Sigmoid colon (tissue), 7 donors: Measurements from ENCODE around the gene BLTP1. TPM values are rescaled to one million over a fixed set of nuclear protein-coding genes. Genes with fewer than 3 reads are reported as not detected.

Experiments
- DNase-seq: peaks from one replicate; pipeline ENCODE4 v3.0.0-alpha.2; 2019
- H3K27ac ChIP-seq, 4 donors: fragments of 200-600 bp; sonication (generic); one replicate each; pipeline ENCODE4 v1.5.1; 2016 to 2019; ENCODE audit warnings: mild to moderate bottlenecking in 1 of 4
- H3K27me3 ChIP-seq, 3 donors: fragments of 200-600 bp; sonication (generic); one replicate each; pipeline ENCODE4 v1.5.1; 2019; ENCODE audit warnings: mild to moderate bottlenecking in 1 of 3
- H3K36me3 ChIP-seq, 4 donors: fragments of 200-600 bp; sonication (generic); one replicate each; pipeline ENCODE4 v1.5.1; 2016 to 2019
- H3K4me1 ChIP-seq, 4 donors: fragments of 200-600 bp; sonication (generic); one replicate each; pipeline ENCODE4 v1.5.1; 2017 to 2019
- H3K4me3 ChIP-seq, 4 donors: fragments of 200-600 bp; sonication (generic); one replicate each; pipeline ENCODE4 v1.5.1; 2017 to 2019; ENCODE audit warnings: mild to moderate bottlenecking in 2 of 4, moderate library complexity in 1 of 4
- H3K9me3 ChIP-seq, 4 donors: fragments of 200-600 bp in 3 of 4; sonication (generic) in 3 of 4; one replicate each; pipeline versions ENCODE4 v1.5.1 to v1.6.1; 2013 to 2019
- EP300 ChIP-seq, 4 donors: sonication (generic); formaldehyde crosslinking; IDR thresholded peaks; one replicate each; pipeline ENCODE4 v1.6.1; 2017; ENCODE audit warnings: antibody characterized with exemption in 4 of 4
- POLR2A ChIP-seq, 2 donors: fragments of 450-650 bp; IDR thresholded peaks; one replicate each; pipeline ENCODE4 v1.6.1; 2016; ENCODE audit warnings: antibody characterized with exemption in 2 of 2, mild to moderate bottlenecking in 2 of 2, moderate library complexity in 2 of 2
- POLR2AphosphoS5 ChIP-seq, 4 donors: sonication (generic); formaldehyde crosslinking; IDR thresholded peaks; one replicate each; pipeline ENCODE4 v1.6.1; 2017; ENCODE audit warnings: antibody characterized with exemption in 4 of 4
- WGBS, 2 donors: extraction: QIAGEN DNeasy Blood & Tissue Kit; methylation state at CpG; one replicate each; pipeline ENCODE4 v1.1.7; 2013; 5-methylcytosine and 5-hydroxymethylcytosine counted together
- intact Hi-C: fragments of 100-400 bp; cut with DNase I; formaldehyde crosslinking; loops from one replicate; pipeline ENCODE4 v1.15.1; 2023
- polyA plus RNA-seq, 3 donors: library from polyadenylated mRNA; stranded (reverse); fragments of 200-250 nt; gene quantifications; one replicate each; pipeline ENCODE4 v1.2.3, GENCODE V29; 2013
- total RNA-seq, 4 donors: library from RNA; depleted of rRNA; stranded (reverse); fragments of >200 nt; gene quantifications; one replicate each; pipeline ENCODE4 v1.1.0, GENCODE V29; 2016
- TF ChIP-seq, protein P1 (sequence below), 4 experiments: fragments of 450-650 bp in 3 of 4; fragments of 200-600 bp in 1 of 4; IDR thresholded peaks; one replicate each; pipeline ENCODE4 v1.5.1; 2016 to 2019; ENCODE audit warnings: antibody characterized with exemption in 4 of 4, mild to moderate bottlenecking in 3 of 4, moderate library complexity in 2 of 4
- donor health status: healthy with polysubstance abuse.
- donor health status: Bipolar disorder and iron deficiency.
- donor health status: healthy.

Gene BLTP1
- total and polyA plus RNA-seq, 7 donors: 4.4 to 120 (median 75.8) TPM

GRCh38 chr4:122118243-122118642 lies 33.9 kb upstream of the BLTP1 start:
- DNase-seq: no peak
- Histone ChIP-seq H3K4me1 (no peaks in the 10 kb centered on the region), H3K9me3 (no peaks in the 10 kb centered on the region), H3K4me3 (no peak overlapping the region), H3K27me3 (no peaks in the 10 kb centered on the region), H3K27ac (no peak overlapping the region), H3K36me3 (no peaks in the 10 kb centered on the region)
- TF ChIP-seq POLR2AphosphoS5 (IDR thresholded peaks at IDR 0.05): no peak
- no peak for TF ChIP-seq POLR2A (IDR thresholded peaks at IDR 0.05)
- TF ChIP-seq, protein P1, sequence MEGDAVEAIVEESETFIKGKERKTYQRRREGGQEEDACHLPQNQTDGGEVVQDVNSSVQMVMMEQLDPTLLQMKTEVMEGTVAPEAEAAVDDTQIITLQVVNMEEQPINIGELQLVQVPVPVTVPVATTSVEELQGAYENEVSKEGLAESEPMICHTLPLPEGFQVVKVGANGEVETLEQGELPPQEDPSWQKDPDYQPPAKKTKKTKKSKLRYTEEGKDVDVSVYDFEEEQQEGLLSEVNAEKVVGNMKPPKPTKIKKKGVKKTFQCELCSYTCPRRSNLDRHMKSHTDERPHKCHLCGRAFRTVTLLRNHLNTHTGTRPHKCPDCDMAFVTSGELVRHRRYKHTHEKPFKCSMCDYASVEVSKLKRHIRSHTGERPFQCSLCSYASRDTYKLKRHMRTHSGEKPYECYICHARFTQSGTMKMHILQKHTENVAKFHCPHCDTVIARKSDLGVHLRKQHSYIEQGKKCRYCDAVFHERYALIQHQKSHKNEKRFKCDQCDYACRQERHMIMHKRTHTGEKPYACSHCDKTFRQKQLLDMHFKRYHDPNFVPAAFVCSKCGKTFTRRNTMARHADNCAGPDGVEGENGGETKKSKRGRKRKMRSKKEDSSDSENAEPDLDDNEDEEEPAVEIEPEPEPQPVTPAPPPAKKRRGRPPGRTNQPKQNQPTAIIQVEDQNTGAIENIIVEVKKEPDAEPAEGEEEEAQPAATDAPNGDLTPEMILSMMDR (IDR thresholded peaks at IDR 0.05): no peak
- intact Hi-C loops: no loop called here
- 70 to 77% methylated on average over 1 of the region's 1 CpG for WGBS, 2 donors

DNA sequence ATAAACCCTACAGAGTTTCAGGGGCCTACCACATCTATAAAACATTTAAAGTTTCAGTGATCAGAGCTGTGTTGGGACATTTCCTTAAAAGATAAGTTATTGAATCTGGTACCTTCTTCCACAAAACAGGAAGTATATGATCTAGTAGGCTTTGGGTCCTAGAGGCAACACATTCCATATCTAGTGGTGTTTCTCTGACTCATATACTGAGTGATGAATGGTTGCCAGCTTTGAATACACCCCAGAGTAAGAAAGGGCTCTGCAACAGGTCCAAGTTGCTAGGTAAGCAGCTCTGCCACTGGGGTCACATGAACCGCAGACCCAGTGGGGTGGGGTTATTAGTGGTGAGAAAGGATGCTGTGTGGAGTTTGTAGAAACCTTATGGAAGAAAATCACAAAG lies 32.4 kb upstream of the BLTP1 start:
- 94% methylated on average over 1 of the region's 1 CpG for WGBS, 2 donors
- DNase-seq: no peak
- Histone ChIP-seq H3K27me3 (no peaks in the 10 kb centered on the region), H3K4me3 (no peak overlapping the region), H3K27ac (no peak overlapping the region), H3K36me3 (no peaks in the 10 kb centered on the region), H3K9me3 (no peaks in the 10 kb centered on the region), H3K4me1 (no peaks in the 10 kb centered on the region)
- intact Hi-C loops: no loop called here
- TF ChIP-seq POLR2AphosphoS5 (IDR thresholded peaks at IDR 0.05) (no peak), EP300 (IDR thresholded peaks at IDR 0.05) (no peak), POLR2A (IDR thresholded peaks at IDR 0.05) (no peak)
- TF ChIP-seq, protein P1 (IDR thresholded peaks at IDR 0.05): no peak

DNA sequence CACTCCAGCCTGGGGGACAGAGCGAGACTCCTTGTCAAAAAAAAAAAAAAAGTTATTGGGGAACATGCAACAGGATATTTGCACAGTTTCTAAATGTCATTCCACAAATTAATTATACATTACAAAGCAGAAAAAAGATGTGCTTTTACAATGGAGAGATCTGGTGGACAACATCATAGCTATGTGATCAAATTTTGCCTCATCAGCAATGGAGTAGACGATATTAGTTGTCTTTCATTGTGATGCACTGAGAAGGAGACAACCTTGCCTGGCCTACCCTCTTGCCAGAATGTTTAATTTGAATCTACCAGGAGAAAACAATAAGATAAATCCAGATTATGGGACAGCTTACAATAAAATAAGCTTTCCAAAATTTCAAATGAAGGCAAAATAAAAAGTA lies 30.5 kb upstream of the BLTP1 start:
- no peaks in the 10 kb centered on the region for H3K36me3 ChIP-seq
- no peaks in the 10 kb centered on the region for H3K9me3 ChIP-seq
- no peak for DNase-seq
- no peaks in the 10 kb centered on the region for H3K4me1 ChIP-seq
- H3K27me3 ChIP-seq: no peaks in the 10 kb centered on the region
- whole genome bisulfite sequencing, 2 donors: 90 to 91% methylated on average over 2 of the region's 2 CpGs
- no peak overlapping the region for H3K27ac ChIP-seq
- TF ChIP-seq POLR2AphosphoS5 (IDR thresholded peaks at IDR 0.05): no peak
- no peak for TF ChIP-seq EP300 (IDR thresholded peaks at IDR 0.05)
- TF ChIP-seq, protein P1 (IDR thresholded peaks at IDR 0.05): no peak
- no peak for TF ChIP-seq POLR2A (IDR thresholded peaks at IDR 0.05)
- no peak overlapping the region for H3K4me3 ChIP-seq
- intact Hi-C loops: no loop called here

DNA sequence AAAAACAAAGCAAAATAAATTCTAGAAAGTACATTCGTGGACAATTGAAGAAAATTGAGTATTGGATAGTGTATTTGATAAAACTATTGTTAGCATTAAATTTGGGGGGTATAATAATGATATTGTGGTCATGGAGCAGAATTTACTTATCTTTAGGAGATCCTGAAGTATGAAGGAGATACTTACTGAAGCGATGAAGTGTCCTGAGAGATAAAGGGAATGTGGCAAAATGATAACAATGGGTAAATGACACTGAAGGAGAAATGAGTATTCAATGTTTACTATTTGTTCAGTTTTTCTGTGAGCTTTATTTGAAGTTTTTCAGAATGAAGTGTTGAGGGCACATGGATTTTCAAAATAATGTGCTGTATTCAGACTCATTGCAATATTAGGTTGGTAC lies 30.0 kb upstream of the BLTP1 start:
- 76 to 85% methylated on average over 2 of the region's 2 CpGs for WGBS, 2 donors
- intact Hi-C loops: no loop called here
- TF ChIP-seq, protein P1 (IDR thresholded peaks at IDR 0.05): no peak
- TF ChIP-seq POLR2A (IDR thresholded peaks at IDR 0.05): no peak

DNA sequence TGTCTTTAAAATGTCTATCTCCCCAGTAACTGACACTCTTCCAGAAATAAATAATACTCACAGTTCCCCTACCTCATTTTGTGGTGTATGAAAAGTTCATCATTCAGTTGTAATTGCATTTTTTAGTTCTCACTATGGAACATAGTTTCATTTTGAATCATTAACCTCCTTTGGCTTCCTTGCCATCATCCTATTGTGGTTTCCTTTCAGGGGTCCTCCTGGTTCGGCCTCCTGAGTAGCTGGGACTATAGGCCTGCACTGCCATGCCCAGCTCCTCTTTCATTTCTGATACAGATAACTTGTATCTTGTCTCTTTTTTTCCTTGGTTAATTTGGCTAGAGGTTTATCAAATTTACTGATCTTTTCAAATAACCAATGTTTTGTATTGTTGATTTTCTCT lies 23.1 kb upstream of the BLTP1 start:
- 74 to 75% methylated on average over 1 of the region's 1 CpG for WGBS, 2 donors
- H3K9me3 ChIP-seq: no peaks in the 10 kb centered on the region
- DNase-seq: no peak
- H3K4me1 ChIP-seq: no peaks in the 10 kb centered on the region
- no peaks in the 10 kb centered on the region for H3K27me3 ChIP-seq
- TF ChIP-seq EP300 (IDR thresholded peaks at IDR 0.05): no peak
- no peak for TF ChIP-seq POLR2A (IDR thresholded peaks at IDR 0.05)
- TF ChIP-seq, protein P1 (IDR thresholded peaks at IDR 0.05): no peak
- TF ChIP-seq POLR2AphosphoS5 (IDR thresholded peaks at IDR 0.05): no peak
- no peak overlapping the region for H3K4me3 ChIP-seq
- intact Hi-C loops: no loop called here
- no peaks in the 10 kb centered on the region for H3K36me3 ChIP-seq
- H3K27ac ChIP-seq: no peak overlapping the region

More for the DNA sequence above, 30.0 kb upstream of the BLTP1 start:
- Histone ChIP-seq H3K9me3 (no peaks in the 10 kb centered on the region), H3K27me3 (no peaks in the 10 kb centered on the region), H3K27ac (no peak overlapping the region), H3K4me3 (no peak overlapping the region), H3K36me3 (no peaks in the 10 kb centered on the region), H3K4me1 (no peaks in the 10 kb centered on the region)
- DNase-seq: no peak
